ENCODE results near the gene PYGO1. TPM values are rescaled to one million over a fixed set of nuclear protein-coding genes. Genes with fewer than 3 reads are reported as not detected.

The PYGO1 gene
- total RNA-seq, result 1 to 10 TPM; 6.3 to 8.9 TPM

DNA sequence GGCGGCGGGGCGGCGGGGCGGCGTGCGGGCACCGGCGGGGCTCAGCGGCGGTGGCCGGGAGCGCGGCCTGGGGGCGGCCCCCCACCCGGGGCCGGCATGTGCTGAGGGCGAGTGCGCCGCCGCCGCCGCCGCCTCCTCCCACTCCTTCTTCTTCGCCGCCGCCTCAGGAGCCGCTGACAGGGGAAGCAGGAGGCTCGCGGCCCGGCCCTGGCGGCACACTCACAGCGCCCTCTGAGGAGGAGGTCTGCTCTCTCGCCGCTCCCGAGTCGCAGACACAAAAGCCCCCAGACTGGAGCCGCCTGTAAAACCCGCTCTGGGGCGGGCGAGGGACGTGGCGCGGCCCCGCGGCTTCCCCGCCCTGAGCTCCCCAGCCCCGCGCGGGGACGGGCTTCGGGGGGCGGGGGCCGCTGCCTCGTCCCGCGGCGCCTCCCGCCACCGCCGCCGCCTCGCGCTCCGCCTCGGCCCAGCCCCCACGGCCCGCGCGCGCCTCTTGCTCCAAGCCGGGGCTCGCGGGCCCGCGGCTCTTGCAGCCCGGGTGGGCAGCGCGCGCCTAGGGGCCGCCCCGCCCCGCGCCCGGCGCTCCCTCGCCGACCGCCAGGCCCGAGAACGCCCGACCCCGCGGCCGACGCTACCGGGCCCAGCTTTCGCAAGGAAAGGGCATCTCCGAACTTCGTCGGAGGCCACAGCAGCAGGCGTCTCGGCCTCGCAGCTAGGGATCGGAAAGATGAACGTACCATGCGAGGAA is at the start of gene PYGO1:
Gene PYGO1 (minus strand): TSS at position 276 of the 745 bp plus-strand sequence. CDS start 462 bp downstream, outside the sequence.

Other genes starting within 250 kb of the PYGO1 start
- 10 to 100 TPM; 23.0 to 27.5 TPM for gene CCPG1, start 180.0 kb downstream of the PYGO1 start, total RNA-seq
- 1 to 10 TPM; 1.4 to 3.7 TPM for gene PIERCE2, start 179.8 kb downstream of the PYGO1 start, total RNA-seq
- gene DNAAF4, start 80.1 kb downstream of the PYGO1 start, total RNA-seq, result 1 to 10 TPM; 2.8 to 3.0 TPM
- gene PRTG, start 154.8 kb upstream of the PYGO1 start, total RNA-seq, result 1 to 10 TPM; 6.5 to 9.0 TPM